ENCODE results near the gene DEPP1.
"Not testable (repeated sequence)": the region's sequence is repeated elsewhere in the genome, so short reads cannot be mapped to it uniquely, and the experiment has no call there.

Gene DEPP1

GRCh38 chr10:44978570-44979280 is at the start of gene DEPP1:
Gene DEPP1, minus strand, starts transcription at chr10:44978809. Its CDS starts 779 bp downstream, at chr10:44978030.
- no peak for DNase-seq (ENCODE audit: extremely low read depth, low read depth)

GRCh38 chr10:45023426-45023825 is 44.8 kb upstream of the DEPP1 start:
- TF ChIP-seq CTCF (IDR thresholded peaks at IDR 0.05; ENCODE audit: low read depth, low read length) = no peak
- no peak for DNase-seq (ENCODE audit: extremely low read depth, low read depth)

More at GRCh38 chr10:44978570-44979280, at the start of gene DEPP1:
- TF ChIP-seq CTCF (IDR thresholded peaks at IDR 0.05; ENCODE audit: low read depth, low read length) = no peak

GRCh38 chr10:45015590-45015989 is 37.0 kb upstream of the DEPP1 start:
- DNase-seq (ENCODE audit: extremely low read depth, low read depth) = no peak
- no peak for TF ChIP-seq CTCF (IDR thresholded peaks at IDR 0.05; ENCODE audit: low read depth, low read length)

GRCh38 chr10:45014557-45014956 is 35.9 kb upstream of the DEPP1 start:
- not testable (repeated sequence) for DNase-seq (ENCODE audit: extremely low read depth, low read depth)

GRCh38 chr10:45008524-45009161 is 30.0 kb upstream of the DEPP1 start:
- peak; percentile 68 for DNase-seq (ENCODE audit: extremely low read depth, low read depth)
- TF ChIP-seq CTCF (IDR thresholded peaks at IDR 0.05; ENCODE audit: low read depth, low read length) = peak; percentile 67

- no peak for TF ChIP-seq CTCF (IDR thresholded peaks at IDR 0.05; ENCODE audit: low read depth, low read length)
- DNase-seq (ENCODE audit: extremely low read depth, low read depth) = no peak
These were observed 27.8 kb upstream of the DEPP1 start for GRCh38 chr10:45006276-45007030.

GRCh38 chr10:45005284-45005683 is 26.7 kb upstream of the DEPP1 start:
- no peak for DNase-seq (ENCODE audit: extremely low read depth, low read depth)
- TF ChIP-seq CTCF (IDR thresholded peaks at IDR 0.05; ENCODE audit: low read depth, low read length) = no peak

Measured in AG09319 (cell line).